Osteocyte (in vitro differentiated cells): Measurements from ENCODE around the gene UNC13A. TPM values are rescaled to one million over a fixed set of nuclear protein-coding genes. Genes with fewer than 3 reads are reported as not detected.

ENCODE experiments used
- DNase-seq: peaks from one replicate; pipeline ENCODE4 v3.0.0; 2021; ENCODE audit warnings: mixed read lengths; ENCODE audit not compliant: unreplicated experiment; ENCODE audit errors: extremely low spot score
- H3K27ac Mint-ChIP-seq: one replicate; pipeline ENCODE4 v1.8.0; 2021; ENCODE audit warnings: mild to moderate bottlenecking, mixed read lengths; ENCODE audit not compliant: unreplicated experiment
- H3K27me3 Mint-ChIP-seq: one replicate; pipeline ENCODE4 v1.8.0; 2021; ENCODE audit warnings: mixed read lengths; ENCODE audit not compliant: unreplicated experiment
- H3K36me3 Mint-ChIP-seq: one replicate; pipeline ENCODE4 v1.8.0; 2021; ENCODE audit warnings: mixed read lengths; ENCODE audit not compliant: unreplicated experiment
- H3K4me1 Mint-ChIP-seq: one replicate; pipeline ENCODE4 v1.8.0; 2021; ENCODE audit warnings: mixed read lengths; ENCODE audit not compliant: unreplicated experiment
- H3K4me3 Mint-ChIP-seq: one replicate; pipeline ENCODE4 v1.8.0; 2021; ENCODE audit warnings: mild to moderate bottlenecking, moderate library complexity, mixed read lengths; ENCODE audit not compliant: unreplicated experiment
- H3K9me3 Mint-ChIP-seq: one replicate; pipeline ENCODE4 v1.8.0; 2021; ENCODE audit warnings: mixed read lengths; ENCODE audit not compliant: unreplicated experiment
- CTCF ChIP-seq: fragments of 200-600 bp; sonication (generic); IDR thresholded peaks from 2 replicates; pipeline ENCODE4 v1.5.0; 2021; ENCODE audit warnings: antibody characterized with exemption, mild to moderate bottlenecking, moderate library complexity
- total RNA-seq: library from RNA; stranded (reverse); gene quantifications from 2 replicates; pipeline ENCODE4 v1.2.1, GENCODE V29; 2021

The UNC13A gene
- total RNA-seq, 1 donor from 2014 or later: 1.6 TPM

- H3K36me3 Mint-ChIP-seq: no peaks in the 10 kb centered on the region
- H3K27ac Mint-ChIP-seq: no peak overlapping the region
- H3K4me1 Mint-ChIP-seq: peaks cover 7% of the 10 kb centered on the region
- peaks cover 27% of the 10 kb centered on the region for H3K27me3 Mint-ChIP-seq
- no peak for TF ChIP-seq CTCF
- H3K9me3 Mint-ChIP-seq: no peaks in the 10 kb centered on the region
- no peak for DNase-seq
- H3K4me3 Mint-ChIP-seq: no peak overlapping the region
Observed at GRCh38 chr19:17605117-17605516, 83.0 kb downstream of the UNC13A start.

- H3K4me3 Mint-ChIP-seq: no peak overlapping the region
- peaks cover 27% of the 10 kb centered on the region for H3K27me3 Mint-ChIP-seq
Observed at GRCh38 chr19:17604372-17605025, 83.7 kb downstream of the UNC13A start.

GRCh38 chr19:17602872-17603510, 85.2 kb downstream of the UNC13A start:
- no peak for DNase-seq
- Mint-ChIP-seq H3K4me1 (peaks cover 7% of the 10 kb centered on the region), H3K4me3 (no peak overlapping the region), H3K9me3 (no peaks in the 10 kb centered on the region), H3K27me3 (peaks cover 27% of the 10 kb centered on the region), H3K36me3 (no peaks in the 10 kb centered on the region), H3K27ac (no peak overlapping the region)
- no peak for TF ChIP-seq CTCF

More at GRCh38 chr19:17604372-17605025, 83.7 kb downstream of the UNC13A start:
- Mint-ChIP-seq H3K27ac (no peak overlapping the region), H3K4me1 (peaks cover 7% of the 10 kb centered on the region), H3K9me3 (no peaks in the 10 kb centered on the region), H3K36me3 (no peaks in the 10 kb centered on the region)
- no peak for DNase-seq
- TF ChIP-seq CTCF: no peak

- H3K27me3 Mint-ChIP-seq: peaks cover 27% of the 10 kb centered on the region
- H3K27ac Mint-ChIP-seq: no peak overlapping the region
- no peaks in the 10 kb centered on the region for H3K9me3 Mint-ChIP-seq
- H3K36me3 Mint-ChIP-seq: no peaks in the 10 kb centered on the region
- TF ChIP-seq CTCF: no peak
- peaks cover 7% of the 10 kb centered on the region for H3K4me1 Mint-ChIP-seq
- no peak for DNase-seq
- H3K4me3 Mint-ChIP-seq: no peak overlapping the region
Observed at GRCh38 chr19:17602217-17602616, 85.9 kb downstream of the UNC13A start.

- H3K36me3 Mint-ChIP-seq: no peaks in the 10 kb centered on the region
- H3K4me3 Mint-ChIP-seq: no peak overlapping the region
- no peak overlapping the region for H3K27ac Mint-ChIP-seq
- peaks cover 4% of the 10 kb centered on the region for H3K4me1 Mint-ChIP-seq
- H3K9me3 Mint-ChIP-seq: no peaks in the 10 kb centered on the region
- H3K27me3 Mint-ChIP-seq: peaks cover 27% of the 10 kb centered on the region
- no peak for DNase-seq
- no peak for TF ChIP-seq CTCF
Observed at GRCh38 chr19:17601683-17602082, 86.5 kb downstream of the UNC13A start.
